Esophagus squamous epithelium (tissue), 5 donors: ENCODE measurements around the gene STX1B. TPM values are rescaled to one million over a fixed set of nuclear protein-coding genes. Genes with fewer than 3 reads are reported as not detected.
A peak's percentile ranks its signal among the peaks of the same experiment; 100 is the strongest.

Experiments used
- DNase-seq: peaks from one replicate; lab custom pipeline; 2025; lab: John Stamatoyannopoulos, UW
- H3K27ac ChIP-seq, 4 donors: fragments of 200-600 bp; sonication (generic); one replicate each; pipeline ENCODE4 v1.5.1; 2016 to 2019; ENCODE audit warnings: mild to moderate bottlenecking in 1 of 4
- H3K27me3 ChIP-seq, 4 donors: fragments of 200-600 bp; sonication (generic); 1 replicate in 3 of 4; 2 replicates in 1 of 4; pipeline versions ENCODE4 v1.5.1 to v1.6.0; 2017 to 2021; ENCODE audit warnings: antibody characterized with exemption in 1 of 4
- H3K36me3 ChIP-seq, 3 donors: fragments of 200-600 bp; sonication (generic); one replicate each; pipeline ENCODE4 v1.5.1; 2016 to 2019
- H3K4me1 ChIP-seq, 3 donors: fragments of 200-600 bp; sonication (generic); one replicate each; pipeline ENCODE4 v1.5.1; 2017 to 2019
- H3K4me3 ChIP-seq, 4 donors: fragments of 200-600 bp; sonication (generic); 1 replicate in 3 of 4; 2 replicates in 1 of 4; pipeline ENCODE4 v1.5.1; 2016 to 2019; ENCODE audit warnings: mild to moderate bottlenecking in 2 of 4, moderate library complexity in 1 of 4
- H3K9me3 ChIP-seq, 3 donors: fragments of 200-600 bp; sonication (generic); one replicate each; pipeline ENCODE4 v1.5.1; 2016 to 2019
- POLR2A ChIP-seq, 4 donors: fragments of 450-650 bp; IDR thresholded peaks; one replicate each; pipeline ENCODE4 v1.6.1; 2017; ENCODE audit warnings: antibody characterized with exemption in 4 of 4, mild to moderate bottlenecking in 4 of 4, moderate library complexity in 3 of 4
- WGBS, 2 donors: methylation state at CpG; one replicate each; pipeline ENCODE4 v1.1.5; 2018; 5-methylcytosine and 5-hydroxymethylcytosine counted together
- intact Hi-C: fragments of 100-400 bp; cut with DNase I; formaldehyde crosslinking; loops from one replicate; pipeline ENCODE4 v1.15.0; 2022
- total RNA-seq, 4 donors: library from RNA; depleted of rRNA; stranded (reverse); fragments of >200 nt; gene quantifications; one replicate each; pipeline ENCODE4 v1.1.0, GENCODE V29; 2016
- TF ChIP-seq, protein P1 (sequence below), 6 experiments: fragments of 450-650 bp in 4 of 6; fragments of 200-600 bp in 2 of 6; sonication (generic) in 2 of 6; IDR thresholded peaks; one replicate each; pipeline ENCODE4 v1.5.1; 2016 to 2019; ENCODE audit warnings: antibody characterized with exemption in 6 of 6, mild to moderate bottlenecking in 4 of 6, moderate library complexity in 4 of 6
- donor health status: DM: yes; HTN: yes; CAD: no.

The STX1B gene
- total RNA-seq, 4 donors from 2014 or later: 0.06 to 1.5 (median 0.20) TPM

DNA sequence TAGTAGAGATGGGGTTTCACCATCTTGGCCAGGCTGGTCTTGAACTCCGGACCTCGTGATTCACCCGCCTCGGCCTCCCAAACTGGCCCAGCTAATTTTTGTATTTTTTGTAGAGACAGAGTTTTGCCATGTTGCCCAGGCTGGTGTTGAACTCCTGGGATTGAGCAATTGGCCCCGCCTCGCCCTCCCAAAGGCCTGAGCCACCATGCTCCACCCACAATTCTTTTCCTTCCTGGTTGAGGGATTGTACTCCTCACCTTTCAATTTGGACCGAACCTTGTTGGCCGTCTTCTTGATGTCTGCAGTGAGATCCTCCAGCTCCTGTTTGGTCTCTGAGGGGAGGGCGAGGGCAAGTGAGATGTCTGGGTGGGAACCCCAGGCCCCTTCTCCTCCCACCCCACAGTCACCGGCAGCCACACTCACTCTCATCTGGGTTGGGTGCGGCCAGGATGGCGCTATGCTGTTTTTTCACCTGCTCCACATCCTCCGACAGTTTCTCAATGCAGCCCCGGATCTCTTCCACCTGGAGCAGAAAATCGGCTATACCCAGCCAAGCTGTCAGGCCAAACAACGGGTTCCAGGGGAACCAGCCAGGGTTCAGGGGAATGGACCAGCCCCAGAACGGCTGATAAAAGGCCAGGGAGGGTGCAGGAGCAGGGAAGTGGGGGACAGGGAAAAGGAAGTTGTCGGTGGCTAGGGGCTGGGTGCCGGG is 9.6 kb downstream of the STX1B start:
- Histone ChIP-seq H3K4me1 (peaks cover 33 to 78% (median 42%) of the 10 kb centered on the region in 3 donors), H3K9me3 (no peaks in the 10 kb centered on the region), H3K27me3 (no peaks in the 10 kb centered on the region), H3K27ac (peak overlapping the region; percentile 38 to 82 (median 78)), H3K4me3 (peak overlapping the region; percentile 14 to 43 (median 28)), H3K36me3 (no peaks in the 10 kb centered on the region)
- no peak for DNase-seq
- WGBS, 2 donors: 42 to 82% methylated on average over 9 to 13 of the region's 19 CpGs
- TF ChIP-seq, protein P1, sequence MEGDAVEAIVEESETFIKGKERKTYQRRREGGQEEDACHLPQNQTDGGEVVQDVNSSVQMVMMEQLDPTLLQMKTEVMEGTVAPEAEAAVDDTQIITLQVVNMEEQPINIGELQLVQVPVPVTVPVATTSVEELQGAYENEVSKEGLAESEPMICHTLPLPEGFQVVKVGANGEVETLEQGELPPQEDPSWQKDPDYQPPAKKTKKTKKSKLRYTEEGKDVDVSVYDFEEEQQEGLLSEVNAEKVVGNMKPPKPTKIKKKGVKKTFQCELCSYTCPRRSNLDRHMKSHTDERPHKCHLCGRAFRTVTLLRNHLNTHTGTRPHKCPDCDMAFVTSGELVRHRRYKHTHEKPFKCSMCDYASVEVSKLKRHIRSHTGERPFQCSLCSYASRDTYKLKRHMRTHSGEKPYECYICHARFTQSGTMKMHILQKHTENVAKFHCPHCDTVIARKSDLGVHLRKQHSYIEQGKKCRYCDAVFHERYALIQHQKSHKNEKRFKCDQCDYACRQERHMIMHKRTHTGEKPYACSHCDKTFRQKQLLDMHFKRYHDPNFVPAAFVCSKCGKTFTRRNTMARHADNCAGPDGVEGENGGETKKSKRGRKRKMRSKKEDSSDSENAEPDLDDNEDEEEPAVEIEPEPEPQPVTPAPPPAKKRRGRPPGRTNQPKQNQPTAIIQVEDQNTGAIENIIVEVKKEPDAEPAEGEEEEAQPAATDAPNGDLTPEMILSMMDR (IDR thresholded peaks at IDR 0.05): no peak
- TF ChIP-seq POLR2A (IDR thresholded peaks at IDR 0.05): peak in 1 of 4 donors; percentile 24
- intact Hi-C loops: no loop called here

DNA sequence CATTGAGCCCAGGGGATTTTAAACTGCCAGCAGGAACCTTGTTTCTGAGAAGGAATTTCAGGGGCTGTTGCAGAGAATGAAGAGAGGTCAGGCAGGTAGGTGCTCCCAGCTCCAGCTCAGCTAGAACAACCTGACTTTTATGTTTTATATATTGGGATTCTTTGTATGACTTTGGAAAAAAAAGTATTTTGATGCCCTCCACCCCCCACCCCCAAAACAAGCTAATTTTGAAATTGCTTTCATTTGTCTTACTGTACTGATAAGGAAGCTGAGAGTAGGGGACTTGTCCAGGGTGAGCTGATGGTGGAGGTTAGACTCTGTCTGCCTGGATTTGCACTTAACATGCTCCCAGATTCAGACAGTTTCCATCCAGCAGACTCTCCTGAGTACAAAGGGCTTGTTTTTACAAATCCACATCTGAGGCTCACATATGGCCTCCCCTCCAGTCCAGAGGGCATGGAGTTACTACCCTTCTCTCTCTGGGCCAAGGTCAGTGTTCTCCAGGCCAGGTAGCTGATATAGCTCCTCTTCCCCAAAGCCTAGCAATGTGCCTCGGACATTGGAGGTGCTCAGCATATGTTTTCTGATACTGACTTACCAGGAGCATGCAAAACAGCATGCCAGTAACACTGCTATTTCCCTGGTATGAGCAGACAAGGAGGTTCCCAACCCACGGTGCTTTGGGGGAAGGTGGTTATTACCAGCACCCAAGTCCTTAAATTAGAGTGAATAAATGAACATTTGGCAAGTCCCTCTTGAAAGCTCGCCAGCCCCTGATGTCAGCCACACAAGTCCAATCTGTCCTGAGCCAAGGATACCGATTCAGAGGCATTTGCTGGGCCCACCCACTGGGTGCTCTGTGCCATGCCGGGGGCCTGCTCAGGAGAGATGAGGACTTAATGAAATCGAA is 11.3 kb downstream of the STX1B start:
- H3K27ac ChIP-seq: peak overlapping the region in 3 of 4 donors; percentile 33 to 88 (median 81)
- no peak for DNase-seq
- 51 to 65% methylated on average over 4 to 6 of the region's 6 CpGs for WGBS, 2 donors

DNA sequence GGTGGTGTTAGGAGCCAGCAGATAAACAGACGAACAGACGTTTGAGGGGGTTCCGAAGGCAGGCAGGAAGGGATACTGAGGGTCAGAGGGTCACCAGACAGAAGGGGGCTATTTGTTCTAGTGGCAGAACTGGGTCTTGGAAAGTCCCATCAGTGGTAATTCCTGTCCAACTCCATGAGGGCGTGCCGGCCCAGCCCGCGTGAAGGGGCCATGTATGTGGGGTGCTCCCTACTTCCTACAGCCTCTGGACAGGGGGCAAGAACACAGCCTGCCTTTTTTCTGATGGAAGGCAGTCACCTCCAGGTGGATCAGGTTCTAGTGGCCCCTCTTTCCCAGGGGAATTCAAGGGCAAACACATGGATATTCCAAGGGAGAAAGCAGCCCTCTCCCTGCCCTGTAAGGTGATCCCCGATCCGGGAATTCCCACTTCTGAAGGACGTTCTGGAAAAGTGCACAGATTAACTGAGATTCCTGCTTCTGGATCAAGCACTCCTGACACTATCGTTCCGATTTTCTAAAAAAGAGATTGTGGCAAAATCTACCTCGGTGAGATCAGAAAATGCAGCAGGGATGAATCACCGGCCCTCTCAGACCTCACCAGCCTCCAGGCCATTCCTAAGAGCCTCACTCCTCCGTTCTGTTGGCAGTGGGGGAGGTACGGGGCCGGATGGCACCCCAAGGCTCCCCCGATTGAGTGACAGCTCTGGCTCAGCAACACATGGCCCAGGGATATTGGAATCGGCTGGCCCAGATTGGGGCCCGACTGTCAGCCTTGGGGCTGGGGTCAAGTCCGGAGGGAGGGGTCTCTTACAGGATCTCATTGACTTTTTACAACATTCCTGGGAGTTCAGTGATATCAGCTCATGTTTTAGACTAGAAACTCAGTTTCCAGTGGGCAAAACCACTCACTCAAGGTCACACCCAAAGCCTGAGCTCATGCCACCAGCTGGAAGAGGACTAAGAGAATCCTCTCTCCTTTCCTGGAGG is 12.4 kb downstream of the STX1B start:
- H3K4me3 ChIP-seq: peak overlapping the region; percentile 38 to 83 (median 58)
- H3K36me3 ChIP-seq: no peaks in the 10 kb centered on the region
- H3K27ac ChIP-seq: peak overlapping the region; percentile 76 to 94 (median 84)
- no peak for TF ChIP-seq POLR2A (IDR thresholded peaks at IDR 0.05)
- TF ChIP-seq, protein P1 (IDR thresholded peaks at IDR 0.05): no peak
- intact Hi-C loops: loop anchor here (5.0 kb wide), 1 partner anchor 39 kb away; no protein-coding TSS in a partner anchor
- no peak for DNase-seq
- no peaks in the 10 kb centered on the region for H3K27me3 ChIP-seq
- H3K4me1 ChIP-seq: peaks cover 30 to 68% (median 38%) of the 10 kb centered on the region in 3 donors
- 36 to 37% methylated on average over 3 to 12 of the region's 21 CpGs for WGBS, 2 donors
- H3K9me3 ChIP-seq: no peaks in the 10 kb centered on the region

More for the DNA sequence above, 11.3 kb downstream of the STX1B start:
- Histone ChIP-seq H3K36me3 (no peaks in the 10 kb centered on the region), H3K9me3 (no peaks in the 10 kb centered on the region), H3K4me3 (no peak overlapping the region), H3K27me3 (no peaks in the 10 kb centered on the region), H3K4me1 (peaks cover 33 to 78% (median 42%) of the 10 kb centered on the region in 3 donors)
- no peak for TF ChIP-seq POLR2A (IDR thresholded peaks at IDR 0.05)
- TF ChIP-seq, protein P1 (IDR thresholded peaks at IDR 0.05): no peak
- intact Hi-C loops: loop anchor here (5.0 kb wide), 1 partner anchor 38 kb away; no protein-coding TSS in a partner anchor

DNA sequence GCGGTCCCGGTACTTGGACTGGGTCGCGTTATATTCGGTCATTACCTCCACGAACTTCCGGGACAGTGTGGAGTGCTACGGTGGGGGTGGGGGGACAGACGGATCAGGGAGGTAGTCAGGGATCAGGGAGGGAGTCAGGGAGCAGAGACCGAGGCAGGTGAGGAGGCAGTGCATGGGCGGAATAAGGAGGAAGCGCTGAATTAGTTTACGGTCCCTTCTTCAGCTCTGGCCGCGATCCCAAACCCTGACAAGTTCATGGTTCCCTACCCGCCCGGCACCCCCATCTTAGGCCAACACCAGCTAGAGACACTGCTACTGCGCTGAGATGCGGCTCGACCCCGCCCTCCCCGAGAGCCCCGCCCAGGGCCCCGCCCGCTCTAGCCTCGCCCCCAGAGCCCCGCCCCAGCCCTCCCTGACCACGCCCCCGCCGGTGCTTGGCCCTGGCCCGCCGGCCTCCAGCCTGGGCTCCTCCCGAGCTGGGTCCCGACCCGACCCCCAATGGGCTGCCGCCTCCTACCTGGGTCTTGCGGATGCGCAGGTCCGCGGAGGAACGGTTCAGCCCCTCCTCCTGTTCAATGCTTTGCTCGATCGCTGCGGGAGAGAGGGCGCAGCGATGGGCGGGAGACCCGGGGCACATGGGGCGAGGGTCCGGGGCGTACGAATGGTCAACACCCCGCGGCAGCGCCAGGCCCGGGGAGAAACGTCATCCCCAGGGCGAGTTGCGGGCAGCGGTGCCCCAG is 13.3 kb downstream of the STX1B start:
- 2 to 5% methylated on average over 9 to 14 of the region's 60 CpGs for WGBS, 2 donors
- DNase-seq: no peak
- Histone ChIP-seq H3K4me3 (peak overlapping the region; percentile 38 to 83 (median 58)), H3K27ac (peak overlapping the region; percentile 76 to 94 (median 84)), H3K27me3 (no peaks in the 10 kb centered on the region), H3K4me1 (peaks cover 22 to 59% (median 33%) of the 10 kb centered on the region in 3 donors), H3K36me3 (no peaks in the 10 kb centered on the region), H3K9me3 (no peaks in the 10 kb centered on the region)
- TF ChIP-seq, protein P1 (IDR thresholded peaks at IDR 0.05): no peak
- TF ChIP-seq POLR2A (IDR thresholded peaks at IDR 0.05): peak in 2 of 4 donors; percentile 54 to 76
- intact Hi-C loops: loop anchor here (5.0 kb wide), 1 partner anchor 40 kb away; no protein-coding TSS in a partner anchor
